H9 (cell line): ENCODE measurements around the gene SMO. TPM values are rescaled to one million over a fixed set of nuclear protein-coding genes. Genes with fewer than 3 reads are reported as not detected.
A peak's percentile ranks its signal among the peaks of the same experiment; 100 is the strongest.

Experiments
- DNase-seq: peaks from one replicate; pipeline ENCODE4 v3.0.0-alpha.2; 2017
- H2AFZ ChIP-seq: one replicate; pipeline ENCODE4 v1.6.1; 2013; ENCODE audit warnings: mild to moderate bottlenecking, low read length, control low read depth, moderate library complexity
- H2AK5ac ChIP-seq: 2 replicates; pipeline ENCODE4 v1.6.1; 2013; ENCODE audit warnings: low read length, control low read depth, mixed read lengths; ENCODE audit not compliant: insufficient read length
- H2BK120ac ChIP-seq: one replicate; pipeline ENCODE4 v1.6.1; 2013; ENCODE audit warnings: low read depth, mild to moderate bottlenecking, low read length, control low read depth, inconsistent platforms; ENCODE audit not compliant: poor library complexity, severe bottlenecking
- H2BK12ac ChIP-seq: 2 replicates; pipeline ENCODE4 v1.6.1; 2013; ENCODE audit warnings: low read length, control low read depth, mixed read lengths, low read depth; ENCODE audit not compliant: insufficient read length
- H2BK15ac ChIP-seq: 2 replicates; pipeline ENCODE4 v1.6.1; 2013; ENCODE audit warnings: low read depth, low read length, control low read depth
- H2BK20ac ChIP-seq: one replicate; pipeline ENCODE4 v1.6.1; 2013; ENCODE audit warnings: low read depth, mild to moderate bottlenecking, low read length, control low read depth, inconsistent platforms; ENCODE audit not compliant: poor library complexity, severe bottlenecking
- H2BK5ac ChIP-seq: 2 replicates; pipeline ENCODE4 v1.6.1; 2013; ENCODE audit warnings: low read length, control low read depth, mixed read lengths; ENCODE audit not compliant: insufficient read length
- H3K14ac ChIP-seq: 2 replicates; pipeline ENCODE4 v1.6.1; 2013; ENCODE audit warnings: low read length, control low read depth; ENCODE audit not compliant: insufficient read depth
- H3K18ac ChIP-seq: 2 replicates; pipeline ENCODE4 v1.6.1; 2013; ENCODE audit warnings: low read depth, mild to moderate bottlenecking, mixed read lengths, low read length, control low read depth; ENCODE audit not compliant: insufficient read length
- H3K23ac ChIP-seq: 2 replicates; pipeline ENCODE4 v1.6.1; 2013; ENCODE audit warnings: low read length, control low read depth, mixed read lengths, low read depth; ENCODE audit not compliant: insufficient read length
- H3K23me2 ChIP-seq: 2 replicates; pipeline ENCODE4 v1.6.1; 2013; ENCODE audit warnings: low read depth, mild to moderate bottlenecking, mixed read lengths, low read length, control low read depth; ENCODE audit not compliant: insufficient read length, poor library complexity, severe bottlenecking
- H3K27ac ChIP-seq: 2 replicates; pipeline ENCODE4 v1.5.1; 2013; ENCODE audit warnings: low read length, control low read depth, mixed read lengths, low read depth; ENCODE audit not compliant: insufficient read length
- H3K27me3 ChIP-seq: 2 replicates; pipeline ENCODE4 v1.6.1; 2013; ENCODE audit warnings: low read length, control low read depth, inconsistent platforms; ENCODE audit not compliant: insufficient read depth
- H3K4ac ChIP-seq: 2 replicates; pipeline ENCODE4 v1.6.1; 2013; ENCODE audit warnings: low read depth, mild to moderate bottlenecking, control low read depth, inconsistent platforms, low read length, moderate library complexity
- H3K4me1 ChIP-seq: 2 replicates; pipeline ENCODE4 v1.6.1; 2013; ENCODE audit warnings: low read length, control low read depth, inconsistent platforms; ENCODE audit not compliant: insufficient read depth
- H3K4me2 ChIP-seq: 2 replicates; pipeline ENCODE4 v1.6.1; 2013; ENCODE audit warnings: low read length, control low read depth, mixed read lengths; ENCODE audit not compliant: insufficient read length, insufficient read depth
- H3K56ac ChIP-seq: 2 replicates; pipeline ENCODE4 v1.6.1; 2013; ENCODE audit warnings: low read depth, mild to moderate bottlenecking, mixed read lengths, low read length, control low read depth; ENCODE audit not compliant: insufficient read length
- H3K79me1 ChIP-seq: 2 replicates; pipeline ENCODE4 v1.6.1; 2013; ENCODE audit warnings: low read depth, mild to moderate bottlenecking, moderate library complexity, low read length, control low read depth, inconsistent platforms; ENCODE audit not compliant: insufficient read depth, poor library complexity, severe bottlenecking
- H3K79me2 ChIP-seq: 2 replicates; pipeline ENCODE4 v1.6.1; 2013; ENCODE audit warnings: low read length, control low read depth, inconsistent platforms; ENCODE audit not compliant: insufficient read depth
- H3K9ac ChIP-seq: 2 replicates; pipeline ENCODE4 v1.6.1; 2013; ENCODE audit warnings: low read length, control low read depth, mixed read lengths; ENCODE audit not compliant: insufficient read length; ENCODE audit errors: extremely low read depth
- H3K9me3 ChIP-seq: one replicate; pipeline ENCODE4 v1.6.1; 2013; ENCODE audit warnings: low read depth, low read length, inconsistent platforms; ENCODE audit not compliant: control insufficient read depth
- H3T11ph ChIP-seq: one replicate; pipeline ENCODE4 v1.6.1; 2013; ENCODE audit warnings: mild to moderate bottlenecking, low read length, control low read depth, inconsistent platforms
- H4K20me1 ChIP-seq: one replicate; pipeline ENCODE4 v1.6.1; 2013; ENCODE audit not compliant: control insufficient read depth, insufficient read length, insufficient read depth
- H4K5ac ChIP-seq: 2 replicates; pipeline ENCODE4 v1.6.1; 2013; ENCODE audit warnings: low read depth, mild to moderate bottlenecking, mixed read lengths, low read length, control low read depth; ENCODE audit not compliant: insufficient read length
- H4K8ac ChIP-seq: replicated peaks from 2 replicates; pipeline ENCODE4 v1.6.1; 2013; ENCODE audit warnings: low read length, control low read depth, mixed read lengths, low read depth; ENCODE audit not compliant: insufficient read length
- H4K91ac ChIP-seq: 2 replicates; pipeline ENCODE4 v1.6.1; 2013; ENCODE audit warnings: low read depth, mild to moderate bottlenecking, moderate library complexity, mixed read lengths, low read length, control low read depth; ENCODE audit not compliant: insufficient read length
- H3K27ac Mint-ChIP-seq, 3 experiments: 2 replicates in 2 of 3; 3 replicates in 1 of 3; pipeline ENCODE4 v1.8.0; 2020 to 2021; ENCODE audit warnings: mixed read lengths in 3 of 3, mild to moderate bottlenecking in 1 of 3, moderate library complexity in 1 of 3
- H3K27me3 Mint-ChIP-seq: 2 replicates; pipeline ENCODE4 v1.8.0; 2021; ENCODE audit warnings: low read depth, mild to moderate bottlenecking, moderate library complexity, mixed read lengths
- H3K36me3 Mint-ChIP-seq, 3 experiments: 2 replicates in 2 of 3; 3 replicates in 1 of 3; pipeline ENCODE4 v1.8.0; 2020 to 2021; ENCODE audit warnings: low read depth in 3 of 3, mixed read lengths in 3 of 3; ENCODE audit not compliant: insufficient read depth in 1 of 3
- H3K4me1 Mint-ChIP-seq, 2 experiments: 2 replicates each; pipeline ENCODE4 v1.8.0; 2020; ENCODE audit warnings: mixed read lengths in 2 of 2
- H3K4me3 Mint-ChIP-seq, 2 experiments: 2 replicates in 1 of 2; 3 replicates in 1 of 2; pipeline ENCODE4 v1.8.0; 2020 to 2021; ENCODE audit warnings: mild to moderate bottlenecking in 2 of 2, mixed read lengths in 2 of 2, moderate library complexity in 1 of 2
- H3K9me3 Mint-ChIP-seq, 2 experiments: 2 replicates in 1 of 2; 3 replicates in 1 of 2; pipeline ENCODE4 v1.8.0; 2020; ENCODE audit warnings: mild to moderate bottlenecking in 2 of 2, mixed read lengths in 2 of 2, moderate library complexity in 1 of 2
- WGBS: extraction: QIAGEN DNeasy Blood & Tissue Kit; methylation state at CpG from one replicate; pipeline ENCODE4 v1.1.7; 2013; ENCODE audit warnings: missing lambda C conversion rate, low lambda C conversion rate, mixed read lengths; ENCODE audit not compliant: insufficient read length; ENCODE audit errors: extremely low coverage; 5-methylcytosine and 5-hydroxymethylcytosine counted together
- total RNA-seq: library from RNA; stranded (reverse); gene quantifications from 2 replicates; pipeline ENCODE4 v1.2.1, GENCODE V29; 2021
- TF ChIP-seq, protein P1 (sequence below): fragments of 200-600 bp; sonication (generic); conservative IDR thresholded peaks from 3 replicates; pipeline ENCODE4 v1.8.0; 2021; ENCODE audit warnings: antibody characterized with exemption, mild to moderate bottlenecking

The SMO gene
- total RNA-seq, 1 experiment from 2014 or later: 66.8 TPM

GRCh38 chr7:129189661-129190310, 1.4 kb downstream of the SMO start:
- H2BK120ac ChIP-seq: no peak overlapping the region
- no peak overlapping the region for H3T11ph ChIP-seq
- H2AFZ ChIP-seq: no peak overlapping the region
- no CpG with 5 or more reads among the region's 13 CpGs for WGBS
- H3K4me3 Mint-ChIP-seq: peak overlapping the region; percentile 94 to 96
- no peak overlapping the region for H2BK5ac ChIP-seq
- H3K14ac ChIP-seq: peak overlapping the region; percentile 96
- H3K18ac ChIP-seq: peak overlapping the region; percentile 92
- no peak overlapping the region for H2BK15ac ChIP-seq
- peaks cover 11% of the 10 kb centered on the region for H3K79me1 ChIP-seq
- peaks cover 23% of the 10 kb centered on the region for H3K27me3 Mint-ChIP-seq
- H3K9me3 Mint-ChIP-seq: no peaks in the 10 kb centered on the region
- H3K27ac ChIP-seq: no peak overlapping the region
- peak overlapping the region; percentile 84 for H3K9ac ChIP-seq
- H3K23ac ChIP-seq: no peak overlapping the region
- H4K20me1 ChIP-seq: peaks cover 2% of the 10 kb centered on the region
- peak overlapping the region; percentile 96 for H3K4me2 ChIP-seq
- H2AK5ac ChIP-seq: no peak overlapping the region
- no peaks in the 10 kb centered on the region for H3K9me3 ChIP-seq
- H2BK12ac ChIP-seq: no peak overlapping the region
- H3K56ac ChIP-seq: no peak overlapping the region
- peak overlapping the region; percentile 38 to 90 (median 88); a peak in 5 of 7 replicates for H3K27ac Mint-ChIP-seq
- H3K79me2 ChIP-seq: peaks cover 23% of the 10 kb centered on the region; the same call in 1 of the 2 replicates
- no peak overlapping the region for H4K8ac ChIP-seq
- H3K4me1 Mint-ChIP-seq: peaks cover 34 to 39% of the 10 kb centered on the region in 2 experiments
- H2BK20ac ChIP-seq: no peak overlapping the region
- H3K4me1 ChIP-seq: no peaks in the 10 kb centered on the region; the same call in none of the 2 replicates
- DNase-seq: no peak
- peaks cover 8 to 23% (median 20%) of the 10 kb centered on the region in 3 experiments; a peak in 6 of 7 replicates for H3K36me3 Mint-ChIP-seq
- H4K5ac ChIP-seq: no peak overlapping the region
- H3K23me2 ChIP-seq: peaks cover 10% of the 10 kb centered on the region
- no peak overlapping the region for H4K91ac ChIP-seq
- H3K4ac ChIP-seq: peak overlapping the region; percentile 25; the same call in 1 of the 2 replicates
- peaks cover 3% of the 10 kb centered on the region; the same call in 1 of the 2 replicates for H3K27me3 ChIP-seq
- TF ChIP-seq, protein P1, sequence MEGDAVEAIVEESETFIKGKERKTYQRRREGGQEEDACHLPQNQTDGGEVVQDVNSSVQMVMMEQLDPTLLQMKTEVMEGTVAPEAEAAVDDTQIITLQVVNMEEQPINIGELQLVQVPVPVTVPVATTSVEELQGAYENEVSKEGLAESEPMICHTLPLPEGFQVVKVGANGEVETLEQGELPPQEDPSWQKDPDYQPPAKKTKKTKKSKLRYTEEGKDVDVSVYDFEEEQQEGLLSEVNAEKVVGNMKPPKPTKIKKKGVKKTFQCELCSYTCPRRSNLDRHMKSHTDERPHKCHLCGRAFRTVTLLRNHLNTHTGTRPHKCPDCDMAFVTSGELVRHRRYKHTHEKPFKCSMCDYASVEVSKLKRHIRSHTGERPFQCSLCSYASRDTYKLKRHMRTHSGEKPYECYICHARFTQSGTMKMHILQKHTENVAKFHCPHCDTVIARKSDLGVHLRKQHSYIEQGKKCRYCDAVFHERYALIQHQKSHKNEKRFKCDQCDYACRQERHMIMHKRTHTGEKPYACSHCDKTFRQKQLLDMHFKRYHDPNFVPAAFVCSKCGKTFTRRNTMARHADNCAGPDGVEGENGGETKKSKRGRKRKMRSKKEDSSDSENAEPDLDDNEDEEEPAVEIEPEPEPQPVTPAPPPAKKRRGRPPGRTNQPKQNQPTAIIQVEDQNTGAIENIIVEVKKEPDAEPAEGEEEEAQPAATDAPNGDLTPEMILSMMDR: no peak
